DND-41 (cell line): Measurements from ENCODE around the gene LRRC3.

Experiments used
- ATAC-seq: fragments of 200-7000 bp; cut with Tn5 transposase; 3 replicates; pipeline ENCODE4 v1.9.1; 2021; ENCODE audit warnings: low read depth; ENCODE audit not compliant: insufficient read depth
- DNase-seq: peaks from one replicate; pipeline ENCODE4 v3.0.0-alpha.2; 2020
- H2AFZ ChIP-seq: 2 replicates; pipeline ENCODE4 v1.6.0; 2012; ENCODE audit warnings: low read depth, low read length
- H3K27ac ChIP-seq: 2 replicates; pipeline ENCODE4 v1.5.1; 2012; ENCODE audit warnings: low read length, inconsistent platforms
- H3K27me3 ChIP-seq: fragments of 200-600 bp; sonication (generic); 2 replicates; pipeline ENCODE4 v1.6.0; 2012; ENCODE audit warnings: low read length, mild to moderate bottlenecking, inconsistent platforms; ENCODE audit not compliant: insufficient read depth, poor library complexity
- H3K36me3 ChIP-seq: 2 replicates; pipeline ENCODE4 v1.5.1; 2012; ENCODE audit warnings: low read length, inconsistent platforms; ENCODE audit not compliant: insufficient read depth
- H3K4me1 ChIP-seq: 2 replicates; pipeline ENCODE4 v1.5.1; 2012; ENCODE audit warnings: mild to moderate bottlenecking, low read length; ENCODE audit not compliant: insufficient read depth
- H3K4me2 ChIP-seq: 2 replicates; pipeline ENCODE4 v1.6.0; 2012; ENCODE audit warnings: mild to moderate bottlenecking, moderate library complexity, low read length, inconsistent platforms; ENCODE audit not compliant: insufficient read depth
- H3K4me3 ChIP-seq, 2 experiments: fragments of 200-600 bp in 1 of 2; shearing (Covaris generic) in 1 of 2; 2 replicates each; pipeline ENCODE4 v1.5.1; 2012 to 2016; ENCODE audit warnings: inconsistent platforms in 2 of 2, low read length in 2 of 2, mild to moderate bottlenecking in 2 of 2, low read depth in 1 of 2, moderate library complexity in 1 of 2
- H3K79me2 ChIP-seq: 2 replicates; pipeline ENCODE4 v1.6.0; 2012; ENCODE audit warnings: low read length, inconsistent platforms; ENCODE audit not compliant: insufficient read depth
- H3K9ac ChIP-seq: 2 replicates; pipeline ENCODE4 v1.6.0; 2012; ENCODE audit warnings: low read depth, mild to moderate bottlenecking, inconsistent platforms, low read length, moderate library complexity
- H3K9me3 ChIP-seq: 2 replicates; pipeline ENCODE4 v1.5.1; 2012; ENCODE audit warnings: low read length, moderate library complexity, mild to moderate bottlenecking, inconsistent platforms; ENCODE audit not compliant: insufficient read depth, severe bottlenecking
- H4K20me1 ChIP-seq: 2 replicates; pipeline ENCODE4 v1.6.0; 2012; ENCODE audit warnings: low read length; ENCODE audit not compliant: insufficient read depth
- EZH2 ChIP-seq: IDR thresholded peaks from 3 replicates; pipeline ENCODE4 v1.6.1; 2012; ENCODE audit warnings: borderline replicate concordance, low read depth, mild to moderate bottlenecking, moderate library complexity, low read length, inconsistent platforms; ENCODE audit not compliant: severe bottlenecking
- TF ChIP-seq, protein P1 (sequence below): IDR thresholded peaks from 2 replicates; pipeline ENCODE4 v1.5.1; 2012; ENCODE audit warnings: borderline replicate concordance, low read length, moderate library complexity, mild to moderate bottlenecking; ENCODE audit not compliant: poor library complexity, severe bottlenecking; ENCODE audit errors: extremely low read depth

Gene LRRC3

DNA sequence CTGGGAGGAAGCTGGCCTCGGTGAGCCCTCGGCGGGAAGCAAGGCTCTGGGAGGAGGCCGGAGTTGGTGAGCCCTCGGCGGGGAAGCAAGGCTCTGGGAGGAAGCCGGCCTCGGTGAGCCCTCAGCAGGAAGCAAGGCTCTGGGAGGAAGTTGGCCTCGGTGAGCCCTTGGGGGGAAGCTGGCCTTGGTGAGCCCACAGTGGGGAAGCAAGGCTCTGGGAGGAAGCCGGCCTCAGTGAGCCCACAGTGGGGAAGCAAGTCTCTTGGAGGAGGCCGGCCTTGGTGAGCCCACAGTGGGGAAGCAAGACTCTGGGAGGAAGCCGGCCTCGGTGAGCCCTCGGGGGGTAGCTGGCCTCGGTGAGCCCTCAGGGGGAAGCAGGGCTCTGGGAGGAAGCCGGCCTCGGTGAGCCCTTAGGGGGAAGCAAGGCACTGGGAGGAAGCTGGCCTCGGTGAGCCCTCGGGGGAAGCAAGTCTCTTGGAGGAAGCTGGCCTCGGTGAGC is 48.6 kb downstream of the LRRC3 start:
- no peak overlapping the region for H3K4me2 ChIP-seq
- H3K4me1 ChIP-seq = no peaks in the 10 kb centered on the region
- no peak overlapping the region for H3K27ac ChIP-seq
- H3K4me3 ChIP-seq = no peak overlapping the region
- no peaks in the 10 kb centered on the region for H3K9me3 ChIP-seq
- H3K79me2 ChIP-seq = no peaks in the 10 kb centered on the region
- ATAC-seq (no peak), DNase-seq (no peak)
- H3K36me3 ChIP-seq = no peaks in the 10 kb centered on the region
- TF ChIP-seq, protein P1, sequence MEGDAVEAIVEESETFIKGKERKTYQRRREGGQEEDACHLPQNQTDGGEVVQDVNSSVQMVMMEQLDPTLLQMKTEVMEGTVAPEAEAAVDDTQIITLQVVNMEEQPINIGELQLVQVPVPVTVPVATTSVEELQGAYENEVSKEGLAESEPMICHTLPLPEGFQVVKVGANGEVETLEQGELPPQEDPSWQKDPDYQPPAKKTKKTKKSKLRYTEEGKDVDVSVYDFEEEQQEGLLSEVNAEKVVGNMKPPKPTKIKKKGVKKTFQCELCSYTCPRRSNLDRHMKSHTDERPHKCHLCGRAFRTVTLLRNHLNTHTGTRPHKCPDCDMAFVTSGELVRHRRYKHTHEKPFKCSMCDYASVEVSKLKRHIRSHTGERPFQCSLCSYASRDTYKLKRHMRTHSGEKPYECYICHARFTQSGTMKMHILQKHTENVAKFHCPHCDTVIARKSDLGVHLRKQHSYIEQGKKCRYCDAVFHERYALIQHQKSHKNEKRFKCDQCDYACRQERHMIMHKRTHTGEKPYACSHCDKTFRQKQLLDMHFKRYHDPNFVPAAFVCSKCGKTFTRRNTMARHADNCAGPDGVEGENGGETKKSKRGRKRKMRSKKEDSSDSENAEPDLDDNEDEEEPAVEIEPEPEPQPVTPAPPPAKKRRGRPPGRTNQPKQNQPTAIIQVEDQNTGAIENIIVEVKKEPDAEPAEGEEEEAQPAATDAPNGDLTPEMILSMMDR = no peak
- no peak for TF ChIP-seq EZH2
- H4K20me1 ChIP-seq = no peaks in the 10 kb centered on the region; the same call in 1 of the 2 replicates
- no peak overlapping the region for H2AFZ ChIP-seq
- H3K27me3 ChIP-seq = no peaks in the 10 kb centered on the region
- H3K9ac ChIP-seq = no peak overlapping the region

DNA sequence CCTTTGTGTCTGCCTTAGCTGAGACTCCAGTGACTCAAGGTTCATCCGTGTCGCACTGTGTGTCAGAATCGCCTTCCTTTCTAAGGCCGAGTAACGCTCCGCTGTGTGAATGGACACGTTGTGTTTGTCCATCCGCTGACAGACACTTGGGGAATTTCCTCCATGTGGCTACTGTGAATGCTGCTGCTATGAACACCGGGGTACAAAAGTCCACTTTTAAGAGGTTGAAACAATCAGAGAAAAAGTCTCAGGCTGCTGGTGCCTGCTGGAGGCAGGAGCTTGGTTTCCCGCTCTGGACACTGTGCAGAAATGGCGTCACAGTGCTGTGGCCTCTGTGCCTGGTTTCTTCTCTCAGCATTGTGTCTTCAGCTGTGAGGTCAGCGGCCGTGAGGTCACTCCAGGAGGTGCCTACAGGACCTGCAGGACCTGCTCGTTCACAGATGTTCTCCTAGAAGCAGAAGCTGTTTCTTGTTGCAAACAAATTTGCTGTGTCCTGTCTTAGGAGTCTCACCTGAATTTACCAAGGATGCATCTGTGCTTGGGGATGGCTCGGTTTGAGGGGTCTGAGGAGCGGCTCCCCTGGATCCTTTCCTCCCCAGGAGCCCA is 50.5 kb downstream of the LRRC3 start:
- Histone ChIP-seq H3K9ac (no peak overlapping the region), H3K27me3 (no peaks in the 10 kb centered on the region), H3K4me1 (peaks cover 4% of the 10 kb centered on the region), H3K4me3 (no peak overlapping the region), H3K79me2 (no peaks in the 10 kb centered on the region), H3K36me3 (no peaks in the 10 kb centered on the region), H2AFZ (no peak overlapping the region), H3K4me2 (no peak overlapping the region), H3K27ac (no peak overlapping the region), H3K9me3 (no peaks in the 10 kb centered on the region), H4K20me1 (0 out of 2 replicates have a peak, but pooled peaks cover 5% of the 10 kb centered on the region)
- TF ChIP-seq, protein P1 = no peak
- TF ChIP-seq EZH2 = no peak
- DNase-seq (no peak), ATAC-seq (no peak)

DNA sequence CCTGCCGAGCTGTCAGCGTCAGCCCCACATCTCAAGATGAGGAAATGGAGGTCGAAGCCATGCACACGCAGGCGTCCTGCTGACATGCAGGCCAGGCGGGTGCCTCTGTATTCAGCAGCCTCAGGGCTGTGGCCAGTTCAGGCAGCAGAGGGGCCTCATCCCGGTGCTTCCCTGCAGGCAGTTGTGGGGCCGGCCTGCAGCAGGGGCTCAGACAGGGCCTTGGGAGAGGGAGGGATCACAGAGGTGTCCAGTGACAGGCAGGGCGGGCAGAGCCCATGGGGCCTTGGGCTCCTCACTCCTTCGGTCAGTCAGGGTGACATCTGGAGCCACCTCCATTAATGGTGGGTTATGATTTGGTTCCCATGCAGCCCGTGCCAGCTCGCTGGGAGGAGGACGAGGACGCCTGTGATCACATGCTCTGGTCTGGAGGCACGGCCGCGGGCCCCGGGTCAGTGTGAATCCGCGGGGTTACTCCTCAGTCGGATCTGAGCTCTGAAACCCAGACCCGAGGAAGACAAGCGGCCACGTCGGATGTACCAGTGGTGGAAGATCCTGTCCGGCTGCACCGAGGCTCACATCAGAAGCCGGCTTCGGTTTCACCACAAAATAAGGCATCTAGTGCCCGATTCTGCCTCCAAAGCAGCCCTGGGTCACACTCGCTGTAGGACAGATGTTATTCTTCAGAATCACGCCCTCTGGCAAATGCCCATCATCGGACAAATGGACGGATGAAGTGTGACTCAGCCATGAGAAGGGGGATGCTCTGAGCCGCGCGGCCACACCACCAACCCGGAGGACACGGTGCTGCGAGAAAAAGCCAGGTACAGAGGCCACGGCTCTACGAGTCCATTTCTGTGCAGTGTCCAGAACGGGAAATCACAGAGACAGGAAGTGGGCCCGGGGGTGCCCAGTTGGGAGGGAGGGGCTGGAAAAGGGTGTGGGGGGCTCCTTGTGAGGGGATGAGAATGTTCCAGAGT is 51.3 kb downstream of the LRRC3 start:
- no peak overlapping the region for H3K4me2 ChIP-seq
- no peak overlapping the region for H2AFZ ChIP-seq
- ATAC-seq (no peak), DNase-seq (no peak)
- H3K36me3 ChIP-seq = no peaks in the 10 kb centered on the region
- H3K4me1 ChIP-seq = peaks cover 4% of the 10 kb centered on the region
- no peak overlapping the region for H3K9ac ChIP-seq
- no peak overlapping the region for H3K4me3 ChIP-seq
- 0 out of 2 replicates have a peak, but pooled peaks cover 9% of the 10 kb centered on the region for H4K20me1 ChIP-seq
- H3K27ac ChIP-seq = no peak overlapping the region
- TF ChIP-seq, protein P1 = no peak
- TF ChIP-seq EZH2 = no peak
- no peaks in the 10 kb centered on the region for H3K9me3 ChIP-seq
- no peaks in the 10 kb centered on the region for H3K79me2 ChIP-seq
- no peaks in the 10 kb centered on the region for H3K27me3 ChIP-seq
